Testis (tissue), 3 donors: ENCODE measurements around the gene GTF3A. TPM values are rescaled to one million over a fixed set of nuclear protein-coding genes. Genes with fewer than 3 reads are reported as not detected.

ENCODE experiments used
- DNase-seq: peaks from one replicate; pipeline ENCODE4 v3.0.0-alpha.2; 2019
- H3K27ac ChIP-seq, 2 donors: fragments of 200-600 bp; sonication (generic); one replicate each; pipeline ENCODE4 v1.5.1; 2019
- H3K27me3 ChIP-seq: fragments of 200-600 bp; sonication (generic); one replicate; pipeline ENCODE4 v1.5.1; 2019
- H3K36me3 ChIP-seq: fragments of 200-600 bp; sonication (generic); one replicate; pipeline ENCODE4 v1.5.1; 2017; ENCODE audit warnings: low read depth; ENCODE audit errors: missing control alignments
- H3K4me1 ChIP-seq: fragments of 200-600 bp; sonication (generic); one replicate; pipeline ENCODE4 v1.5.1; 2019
- H3K4me3 ChIP-seq, 2 donors: fragments of 200-600 bp; sonication (generic); one replicate each; pipeline ENCODE4 v1.5.1; 2017 to 2019
- H3K9me3 ChIP-seq: fragments of 200-600 bp; sonication (generic); one replicate; pipeline ENCODE4 v1.5.1; 2017
- CTCF ChIP-seq, 3 experiments: fragments of 450-650 bp in 2 of 3; fragments of 200-600 bp in 1 of 3; sonication (generic) in 1 of 3; IDR thresholded peaks; one replicate each; pipeline ENCODE4 v1.5.1; 2016 to 2019; ENCODE audit warnings: antibody characterized with exemption in 3 of 3, mild to moderate bottlenecking in 2 of 3, moderate library complexity in 1 of 3
- POLR2A ChIP-seq: fragments of 450-650 bp; IDR thresholded peaks from one replicate; pipeline ENCODE4 v1.6.1; 2017; ENCODE audit warnings: antibody characterized with exemption, mild to moderate bottlenecking, moderate library complexity
- WGBS, 2 donors: methylation state at CpG; one replicate each; pipeline ENCODE4 v1.1.5; 2018; 5-methylcytosine and 5-hydroxymethylcytosine counted together
- intact Hi-C: fragments of 100-400 bp; cut with DNase I; formaldehyde crosslinking; loops from one replicate; pipeline ENCODE4 v1.15.1; 2023; ENCODE audit warnings: low total_unique reads
- polyA plus RNA-seq: library from polyadenylated mRNA; stranded (reverse); fragments of 350-450 nt; fragmentation: Illumina TruSeq; extraction: RNeasy Lipid Tissue Mini Kit (QIAGEN cat#74804); gene quantifications from one replicate; pipeline ENCODE4 v1.2.3, GENCODE V29; 2014; ENCODE audit warnings: low read depth, low replicate concordance; ENCODE audit not compliant: insufficient read depth
- total RNA-seq, 2 donors: library from RNA; depleted of rRNA; stranded (reverse); fragments of >200 nt; gene quantifications; one replicate each; pipeline ENCODE4 v1.2.3, GENCODE V29; 2016

Gene GTF3A
- total and polyA plus RNA-seq, 3 donors from 2014 or later = 73.2 to 82.6 (median 75.7) TPM

- H3K36me3 ChIP-seq = no peaks in the 10 kb centered on the region
- H3K27me3 ChIP-seq = no peaks in the 10 kb centered on the region
- no peak overlapping the region for H3K27ac ChIP-seq
- H3K4me1 ChIP-seq = no peaks in the 10 kb centered on the region
- no peak for DNase-seq
- H3K4me3 ChIP-seq = no peak overlapping the region
- no peaks in the 10 kb centered on the region for H3K9me3 ChIP-seq
- intact Hi-C loops = no loop called here
- 76 to 79% methylated on average over 5 of the region's 5 CpGs for WGBS, 2 donors
- TF ChIP-seq POLR2A (no peak), CTCF (IDR thresholded peaks at IDR 0.05) (no peak)
Measured at GRCh38 chr13:27470075-27470820, 45.8 kb downstream of the GTF3A start.

GRCh38 chr13:27472441-27472840 lies 48.0 kb downstream of the GTF3A start:
- intact Hi-C loops = no loop called here
- no peak overlapping the region for H3K4me3 ChIP-seq
- H3K27me3 ChIP-seq = no peaks in the 10 kb centered on the region
- 93 to 100% methylated on average over 2 of the region's 2 CpGs for WGBS, 2 donors
- H3K9me3 ChIP-seq = no peaks in the 10 kb centered on the region
- no peak for TF ChIP-seq POLR2A
- no peak for TF ChIP-seq CTCF (IDR thresholded peaks at IDR 0.05)
- no peaks in the 10 kb centered on the region for H3K4me1 ChIP-seq
- no peak for DNase-seq
- H3K36me3 ChIP-seq = no peaks in the 10 kb centered on the region
- H3K27ac ChIP-seq = no peak overlapping the region

GRCh38 chr13:27472941-27473340 lies 48.5 kb downstream of the GTF3A start:
- H3K36me3 ChIP-seq = no peaks in the 10 kb centered on the region
- DNase-seq = no peak
- H3K4me1 ChIP-seq = no peaks in the 10 kb centered on the region
- TF ChIP-seq CTCF (IDR thresholded peaks at IDR 0.05) (no peak), POLR2A (no peak)
- WGBS, 2 donors = 92 to 100% methylated on average over 3 of the region's 3 CpGs
- intact Hi-C loops = no loop called here
- H3K9me3 ChIP-seq = no peaks in the 10 kb centered on the region
- H3K27ac ChIP-seq = no peak overlapping the region
- H3K4me3 ChIP-seq = no peak overlapping the region
- H3K27me3 ChIP-seq = no peaks in the 10 kb centered on the region

GRCh38 chr13:27474751-27475268 lies 50.4 kb downstream of the GTF3A start:
- no peaks in the 10 kb centered on the region for H3K27me3 ChIP-seq
- no peak overlapping the region for H3K27ac ChIP-seq
- intact Hi-C loops = no loop called here
- TF ChIP-seq POLR2A (no peak), CTCF (IDR thresholded peaks at IDR 0.05) (no peak)
- no peaks in the 10 kb centered on the region for H3K36me3 ChIP-seq
- no peaks in the 10 kb centered on the region for H3K4me1 ChIP-seq
- no peak overlapping the region for H3K4me3 ChIP-seq
- 90 to 91% methylated on average over 13 of the region's 13 CpGs for WGBS, 2 donors
- H3K9me3 ChIP-seq = no peaks in the 10 kb centered on the region
- no peak for DNase-seq
